Activated T-helper 9 cell treated with anti-CD3 and anti-CD28 coated beads, Interleukin-2, amount 50 U/mL, for 16 hours (primary cell): ENCODE measurements around the gene ZNF385D.
"Not testable (repeated sequence)": the region's sequence is repeated elsewhere in the genome, so short reads cannot be mapped to it uniquely, and the experiment has no call there.

Source experiments
- DNase-seq: peaks from one replicate; pipeline ENCODE4 v3.0.0-alpha.2; 2020; ENCODE audit warnings: low read depth

Gene ZNF385D

GRCh38 chr3:21387142-21387826 is 363.7 kb downstream of the ZNF385D start:
- DNase-seq = not testable (repeated sequence)

GRCh38 chr3:21378036-21378435 is 373.0 kb downstream of the ZNF385D start:
- DNase-seq = not testable (repeated sequence)

- DNase-seq = no peak
These were observed 373.8 kb downstream of the ZNF385D start for GRCh38 chr3:21377071-21377769.

GRCh38 chr3:21372316-21372715 is 378.7 kb downstream of the ZNF385D start:
- no peak for DNase-seq
